DOHH2 (cell line): ENCODE results near the gene SENP6.
"Not testable (repeated sequence)": the region's sequence is repeated elsewhere in the genome, so short reads cannot be mapped to it uniquely, and the experiment has no call there.

Experiments used
- CTCF ChIP-seq: fragments of 200-600 bp; sonication (generic); IDR thresholded peaks from one replicate; pipeline ENCODE4 v1.5.1; 2014; ENCODE audit warnings: antibody characterized with exemption, mild to moderate bottlenecking, low read depth, low read length; ENCODE audit not compliant: poor library complexity, severe bottlenecking
- EZH2phosphoT487 ChIP-seq: fragments of 200-600 bp; sonication (generic); IDR thresholded peaks from 2 replicates; pipeline ENCODE4 v1.6.1; 2017; ENCODE audit warnings: borderline replicate concordance, mild to moderate bottlenecking, antibody characterized with exemption, low read length, moderate library complexity, mixed read lengths

GRCh38 chr6:75687937-75688336, 86.3 kb downstream of the SENP6 start:
- TF ChIP-seq CTCF, EZH2phosphoT487: not testable (repeated sequence)
